C4-2B (cell line): ENCODE data around the gene OR10A7.
"Not testable (repeated sequence)": the region's sequence is repeated elsewhere in the genome, so short reads cannot be mapped to it uniquely, and the experiment has no call there.

Source experiments
- H3K27ac ChIP-seq: fragments of 450-650 bp; 2 replicates; pipeline ENCODE4 v1.5.1; 2017
- ZFX ChIP-seq: fragments of 450-650 bp; IDR thresholded peaks from 2 replicates; pipeline ENCODE4 v1.6.1; 2017
- TF ChIP-seq, protein P1 (sequence below): fragments of 450-650 bp; conservative IDR thresholded peaks from 2 replicates; pipeline ENCODE4 v1.5.1; 2017; ENCODE audit warnings: mild to moderate bottlenecking

Gene OR10A7, protein sequence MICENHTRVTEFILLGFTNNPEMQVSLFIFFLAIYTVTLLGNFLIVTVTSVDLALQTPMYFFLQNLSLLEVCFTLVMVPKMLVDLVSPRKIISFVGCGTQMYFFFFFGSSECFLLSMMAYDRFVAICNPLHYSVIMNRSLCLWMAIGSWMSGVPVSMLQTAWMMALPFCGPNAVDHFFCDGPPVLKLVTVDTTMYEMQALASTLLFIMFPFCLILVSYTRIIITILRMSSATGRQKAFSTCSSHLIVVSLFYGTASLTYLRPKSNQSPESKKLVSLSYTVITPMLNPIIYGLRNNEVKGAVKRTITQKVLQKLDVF

DNA sequence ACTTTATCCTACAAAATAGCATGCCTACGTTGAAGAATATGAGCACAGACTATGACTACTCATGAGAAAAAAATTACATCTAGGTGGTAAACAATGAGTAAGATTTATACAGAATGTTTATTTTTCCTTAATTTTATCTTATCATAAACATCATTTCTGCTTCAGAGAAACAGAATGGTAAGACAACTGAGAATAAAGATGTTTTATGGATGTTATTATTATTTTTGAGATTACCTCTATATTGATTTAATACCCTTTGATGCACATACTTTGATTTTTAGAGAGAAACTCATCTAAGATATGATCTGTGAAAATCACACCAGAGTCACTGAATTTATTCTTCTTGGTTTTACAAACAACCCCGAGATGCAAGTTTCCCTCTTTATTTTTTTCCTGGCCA lies at the start of gene OR10A7:
OR10A7 (plus strand) TSS at position 301 of the 400 bp plus-strand sequence; CDS start at position 301, 0 bp downstream.
- TF ChIP-seq, protein P1, sequence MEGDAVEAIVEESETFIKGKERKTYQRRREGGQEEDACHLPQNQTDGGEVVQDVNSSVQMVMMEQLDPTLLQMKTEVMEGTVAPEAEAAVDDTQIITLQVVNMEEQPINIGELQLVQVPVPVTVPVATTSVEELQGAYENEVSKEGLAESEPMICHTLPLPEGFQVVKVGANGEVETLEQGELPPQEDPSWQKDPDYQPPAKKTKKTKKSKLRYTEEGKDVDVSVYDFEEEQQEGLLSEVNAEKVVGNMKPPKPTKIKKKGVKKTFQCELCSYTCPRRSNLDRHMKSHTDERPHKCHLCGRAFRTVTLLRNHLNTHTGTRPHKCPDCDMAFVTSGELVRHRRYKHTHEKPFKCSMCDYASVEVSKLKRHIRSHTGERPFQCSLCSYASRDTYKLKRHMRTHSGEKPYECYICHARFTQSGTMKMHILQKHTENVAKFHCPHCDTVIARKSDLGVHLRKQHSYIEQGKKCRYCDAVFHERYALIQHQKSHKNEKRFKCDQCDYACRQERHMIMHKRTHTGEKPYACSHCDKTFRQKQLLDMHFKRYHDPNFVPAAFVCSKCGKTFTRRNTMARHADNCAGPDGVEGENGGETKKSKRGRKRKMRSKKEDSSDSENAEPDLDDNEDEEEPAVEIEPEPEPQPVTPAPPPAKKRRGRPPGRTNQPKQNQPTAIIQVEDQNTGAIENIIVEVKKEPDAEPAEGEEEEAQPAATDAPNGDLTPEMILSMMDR = no peak
- TF ChIP-seq ZFX = no peak

DNA sequence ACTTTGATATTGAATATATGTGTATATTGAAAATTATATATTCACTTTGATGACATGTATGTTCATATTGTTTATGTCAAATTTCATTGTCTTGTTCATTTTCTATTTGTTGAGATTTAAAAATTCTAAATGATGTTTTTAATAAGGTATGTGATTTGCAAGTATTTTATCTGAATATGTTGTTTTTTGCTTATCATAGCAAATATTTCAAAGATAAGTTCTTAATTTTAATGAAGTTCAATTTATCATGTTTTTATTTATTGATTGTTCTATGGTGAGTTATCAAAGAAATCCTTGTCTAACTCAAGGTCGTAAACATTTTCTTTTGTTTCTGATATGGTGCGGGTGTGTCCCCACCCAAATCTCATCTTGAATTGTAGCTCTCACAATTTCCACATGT lies 49.4 kb upstream of the OR10A7 start:
- TF ChIP-seq ZFX = no peak
- TF ChIP-seq, protein P1 = no peak
- H3K27ac ChIP-seq = no peak overlapping the region

More for the DNA sequence above, at the start of gene OR10A7:
- no peak within 1 kb of the TSS for H3K27ac ChIP-seq

DNA sequence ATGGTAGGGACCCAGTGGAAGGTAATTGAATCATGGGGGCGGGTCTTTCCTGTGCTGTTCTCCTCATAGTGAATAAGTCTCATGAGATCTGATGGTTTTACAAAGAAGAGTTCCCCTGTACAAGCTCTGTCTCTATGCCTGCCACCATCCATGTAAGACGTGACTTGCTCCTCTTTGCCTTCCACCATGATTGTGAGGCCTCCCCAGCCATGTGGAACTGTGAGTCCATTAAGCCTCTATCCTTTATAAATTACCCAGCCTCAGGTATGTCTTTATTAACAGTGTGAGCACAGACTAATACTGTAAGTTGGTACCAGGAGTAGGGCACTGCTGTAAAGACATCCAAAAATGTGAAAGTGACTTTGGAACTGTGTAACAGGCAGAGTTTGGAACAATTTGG lies 49.0 kb upstream of the OR10A7 start:
- not testable (repeated sequence) for H3K27ac ChIP-seq

DNA sequence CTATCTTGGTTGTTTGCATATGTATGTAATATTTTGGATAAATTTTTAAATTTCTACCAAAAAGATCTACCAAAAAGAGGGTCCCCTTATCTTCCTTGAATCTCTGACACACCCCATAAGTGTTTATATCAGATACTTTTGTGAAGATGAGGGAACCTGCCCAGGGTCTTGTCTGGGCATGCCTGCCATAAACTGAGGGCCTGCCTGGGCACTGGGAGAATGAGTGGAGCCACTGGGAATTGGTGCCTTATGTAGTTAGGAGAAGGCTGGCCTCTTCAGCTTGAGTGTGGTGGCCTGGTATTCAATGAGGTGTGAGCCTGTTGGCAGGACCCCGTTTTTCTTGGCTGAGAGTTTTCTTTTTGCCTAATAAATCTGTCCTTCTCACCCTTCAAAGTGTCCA lies 48.1 kb upstream of the OR10A7 start:
- TF ChIP-seq, protein P1 = no peak
- no peak for TF ChIP-seq ZFX

DNA sequence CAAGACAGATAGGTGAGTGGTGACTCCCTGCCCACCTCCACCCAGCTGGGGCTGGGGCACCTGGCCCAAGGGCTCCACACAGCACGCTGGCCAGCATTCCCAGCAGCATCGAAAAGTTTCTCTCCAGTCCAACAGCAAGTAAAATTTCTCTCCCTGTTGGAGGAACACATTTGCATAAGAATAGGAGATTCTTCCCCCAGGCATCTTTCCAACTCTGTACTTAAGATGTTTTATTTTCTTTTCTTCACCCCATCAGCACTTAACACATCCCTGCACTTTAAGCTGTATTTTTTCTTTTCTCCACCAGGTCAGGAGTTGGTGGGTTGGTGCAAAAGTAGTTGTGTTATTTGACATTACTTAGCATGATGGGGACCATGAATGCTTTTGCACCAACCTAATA lies 47.4 kb upstream of the OR10A7 start:
- H3K27ac ChIP-seq = no peak overlapping the region

More for the DNA sequence above, 48.1 kb upstream of the OR10A7 start:
- H3K27ac ChIP-seq = no peak overlapping the region

DNA sequence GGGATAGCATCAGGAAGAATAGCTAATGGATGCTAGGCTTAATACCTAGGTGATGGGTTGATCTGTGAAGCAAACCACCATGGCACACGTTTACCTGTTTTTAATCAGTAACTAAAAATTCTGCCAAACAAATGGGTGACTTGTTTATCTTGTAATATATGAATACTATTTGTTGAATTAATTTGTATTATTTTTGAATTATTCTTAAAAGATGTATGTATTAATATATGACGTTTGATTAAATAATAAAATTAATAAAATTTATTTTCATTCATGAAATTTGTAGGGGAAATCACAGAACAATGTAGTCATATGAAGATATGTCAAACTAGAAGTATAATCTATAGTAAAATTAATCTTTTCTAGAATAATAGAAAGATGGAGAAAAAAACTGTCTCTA lies 32.3 kb upstream of the OR10A7 start:
- H3K27ac ChIP-seq = no peak overlapping the region
- TF ChIP-seq, protein P1 = no peak

More for the DNA sequence above, 47.4 kb upstream of the OR10A7 start:
- TF ChIP-seq, protein P1 = no peak
- TF ChIP-seq ZFX = no peak

GRCh38 chr12:55188974-55189556 lies 31.8 kb upstream of the OR10A7 start:
- TF ChIP-seq ZFX = no peak
- TF ChIP-seq, protein P1 = peak; percentile 81
- H3K27ac ChIP-seq = no peak overlapping the region

DNA sequence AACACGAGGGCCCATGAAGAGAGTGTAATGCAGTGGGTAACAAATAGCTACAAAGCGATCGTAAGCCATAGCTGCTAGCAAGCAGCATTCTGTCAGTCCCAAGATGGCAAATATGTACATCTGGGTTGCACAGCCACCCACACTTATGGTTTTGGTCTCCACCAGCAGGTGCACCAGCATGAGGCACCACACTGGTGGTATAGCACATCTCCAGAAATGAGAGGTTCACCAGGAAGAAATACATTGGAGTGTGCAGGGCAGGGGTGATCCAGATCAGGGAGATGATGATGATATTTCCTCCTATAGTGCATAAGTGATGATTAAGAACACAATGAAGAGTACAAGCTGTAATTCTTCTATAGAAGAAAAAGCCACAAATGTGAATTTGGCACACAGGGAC lies 26.4 kb upstream of the OR10A7 start:
- TF ChIP-seq, protein P1 = no peak
- no peak for TF ChIP-seq ZFX
- no peak overlapping the region for H3K27ac ChIP-seq
